Measurements from ENCODE around the gene DLD. TPM values are rescaled to one million over a fixed set of nuclear protein-coding genes. Genes with fewer than 3 reads are reported as not detected.

The DLD gene
- total and polyA plus RNA-seq, 5 experiments from 2014 or later = 50.3 to 72.1 (median 70.1) TPM

Other genes starting within 250 kb of the DLD start
- gene SLC26A4, start 230.4 kb upstream of the DLD start, total RNA-seq = under 1 TPM in 1 of 2 experiments, not detected in 1; 0.08 TPM
- gene SLC26A4, start 230.4 kb upstream of the DLD start, polyA plus RNA-seq = under 1 TPM in 1 of 3 donors, not detected in 2; 0.08 TPM
- 10 to 100 TPM; 51.8 to 59.9 TPM for gene CBLL1, start 147.0 kb upstream of the DLD start, total RNA-seq
- gene CBLL1, start 147.0 kb upstream of the DLD start, polyA plus RNA-seq = 10 to 100 TPM; 44.8 to 56.3 (median 48.6) TPM
- gene SLC26A3, start 88.0 kb upstream of the DLD start, total RNA-seq = not detected
- gene SLC26A3, start 88.0 kb upstream of the DLD start, polyA plus RNA-seq = not detected
- 1 to 10 TPM in 1 of 2 experiments, under 1 TPM in 1; 0.13 to 1.5 TPM for gene LAMB1, start 112.0 kb downstream of the DLD start, total RNA-seq
- under 1 TPM in 2 of 3 donors, not detected in 1; 0.37 to 0.77 TPM for gene LAMB1, start 112.0 kb downstream of the DLD start, polyA plus RNA-seq
- 1 to 10 TPM in 1 of 2 experiments, under 1 TPM in 1; 0.27 to 1.4 TPM for gene LAMB4, start 239.2 kb downstream of the DLD start, total RNA-seq
- not detected for gene LAMB4, start 239.2 kb downstream of the DLD start, polyA plus RNA-seq

All from naive thymus-derived CD8-positive, alpha-beta T cell (primary cell).